Keratinocyte (primary cell): Measurements from ENCODE around the gene ATAD2B. TPM values are rescaled to one million over a fixed set of nuclear protein-coding genes. Genes with fewer than 3 reads are reported as not detected.

Experiments
- DNase-seq: peaks from one replicate; pipeline ENCODE4 v3.0.0-alpha.2; 2011; ENCODE audit warnings: low read depth, missing footprints, low spot score
- FAIRE-seq: peaks from 2 replicates; lab custom pipeline; 2011; peaks lifted over from hg19 to GRCh38; lab: Jason Lieb, UNC
- H2AFZ ChIP-seq: 2 replicates; pipeline ENCODE4 v1.6.0; 2012; ENCODE audit warnings: low read length, control low read depth, inconsistent platforms; ENCODE audit not compliant: control insufficient read depth
- H3K27ac ChIP-seq: 2 replicates; pipeline ENCODE4 v1.5.1; 2011; ENCODE audit warnings: low read length; ENCODE audit not compliant: control insufficient read depth, insufficient read depth
- H3K27me3 ChIP-seq: 3 replicates; pipeline ENCODE4 v1.6.0; 2011; ENCODE audit warnings: low read length; ENCODE audit not compliant: control insufficient read depth, insufficient read depth; ENCODE audit errors: extremely low read depth
- H3K36me3 ChIP-seq, 2 experiments: 2 replicates in 1 of 2; 3 replicates in 1 of 2; pipeline ENCODE4 v1.5.1; 2011; ENCODE audit warnings: low read length in 2 of 2, mild to moderate bottlenecking in 1 of 2; ENCODE audit not compliant: control insufficient read depth in 2 of 2, insufficient read depth in 2 of 2; ENCODE audit errors: extremely low read depth in 1 of 2
- H3K4me1 ChIP-seq: 3 replicates; pipeline ENCODE4 v1.5.1; 2011; ENCODE audit warnings: low read length; ENCODE audit not compliant: control insufficient read depth, insufficient read depth; ENCODE audit errors: extremely low read depth
- H3K4me2 ChIP-seq: 3 replicates; pipeline ENCODE4 v1.6.0; 2011; ENCODE audit warnings: low read depth, low read length; ENCODE audit not compliant: control insufficient read depth, insufficient read depth; ENCODE audit errors: extremely low read depth
- H3K4me3 ChIP-seq, 3 experiments: fragments of 200-600 bp in 1 of 3; sonication (generic) in 1 of 3; 2 replicates in 2 of 3; 3 replicates in 1 of 3; pipeline ENCODE4 v1.5.1; 2011 to 2016; ENCODE audit warnings: low read length in 3 of 3, mild to moderate bottlenecking in 3 of 3, control low read depth in 2 of 3, inconsistent platforms in 1 of 3, low read depth in 1 of 3, mixed read lengths in 1 of 3, mixed run types in 1 of 3, moderate library complexity in 1 of 3; ENCODE audit not compliant: control insufficient read depth in 2 of 3, insufficient read depth in 2 of 3; ENCODE audit errors: extremely low read depth in 1 of 3
- H3K79me2 ChIP-seq: 2 replicates; pipeline ENCODE4 v1.6.0; 2012; ENCODE audit warnings: low read length; ENCODE audit not compliant: control insufficient read depth, insufficient read depth
- H3K9ac ChIP-seq: 3 replicates; pipeline ENCODE4 v1.6.0; 2011; ENCODE audit warnings: low read length; ENCODE audit not compliant: control insufficient read depth, insufficient read depth; ENCODE audit errors: extremely low read depth
- H3K9me1 ChIP-seq: 3 replicates; pipeline ENCODE4 v1.6.0; 2011; ENCODE audit warnings: low read length; ENCODE audit not compliant: control insufficient read depth, insufficient read depth; ENCODE audit errors: extremely low read depth
- H3K9me3 ChIP-seq: 2 replicates; pipeline ENCODE4 v1.5.1; 2012; ENCODE audit warnings: low read depth, low read length; ENCODE audit not compliant: control insufficient read depth
- H4K20me1 ChIP-seq: 3 replicates; pipeline ENCODE4 v1.6.0; 2011; ENCODE audit warnings: low read length; ENCODE audit not compliant: control insufficient read depth, insufficient read depth; ENCODE audit errors: extremely low read depth
- CTCF ChIP-seq, 3 experiments: IDR thresholded peaks in 1 of 3; conservative IDR thresholded peaks in 1 of 3; optimal IDR thresholded peaks in 1 of 3; 2 replicates in 2 of 3; 3 replicates in 1 of 3; pipeline versions ENCODE3 to v1.5.1; 2011; ENCODE audit warnings: low read length in 3 of 3, mild to moderate bottlenecking in 3 of 3, moderate library complexity in 2 of 3, control low read depth in 1 of 3, inconsistent platforms in 1 of 3; ENCODE audit not compliant: insufficient read depth in 2 of 3; ENCODE audit errors: extremely low read depth in 1 of 3
- EZH2 ChIP-seq: IDR thresholded peaks from one replicate; pipeline ENCODE4 v1.6.1; 2012; ENCODE audit warnings: inconsistent platforms, mild to moderate bottlenecking, low read length, moderate library complexity
- dilution Hi-C: fragments of 300-500 bp; cut with MboI; formaldehyde crosslinking; loops from one replicate; pipeline ENCODE4 v1.7.0; 2020; ENCODE audit warnings: low sequenced_read_pairs; ENCODE audit not compliant: extremely low pct_ligation_motif_present
- polyA plus RNA-seq, 5 experiments: library from polyadenylated mRNA; depleted of rRNA in 3 of 5; stranded (reverse) in 3 of 5; stranded (forward) in 1 of 5; unstranded in 1 of 5; fragments of >200 nt; gene quantifications; 1 replicate in 1 of 5; 2 replicates in 3 of 5; 3 replicates in 1 of 5; pipeline versions ENCODE4 v1.2.1 to v1.2.3, GENCODE V29; 2011 to 2012; ENCODE audit warnings: missing spikeins in 2 of 5, low read depth in 1 of 5, low replicate concordance in 1 of 5

ATAD2B gene
- polyA plus RNA-seq, 1 donor (not counting 4 experiments of a cell fraction or from before 2014, with no cell fraction given) = 4.4 TPM

- peaks cover 2 to 11% of the 10 kb centered on the region in 2 experiments for H3K36me3 ChIP-seq
- no peaks in the 10 kb centered on the region for H3K27me3 ChIP-seq
- H3K9me1 ChIP-seq = no peaks in the 10 kb centered on the region
- H3K4me1 ChIP-seq = no peaks in the 10 kb centered on the region
- no peak overlapping the region for H3K4me3 ChIP-seq
- H3K27ac ChIP-seq = no peak overlapping the region
- no peak overlapping the region for H2AFZ ChIP-seq
- H3K9ac ChIP-seq = no peak overlapping the region
- no peaks in the 10 kb centered on the region for H4K20me1 ChIP-seq
- FAIRE-seq (no peak), DNase-seq (no peak)
- no peaks in the 10 kb centered on the region for H3K79me2 ChIP-seq
- no peak overlapping the region for H3K4me2 ChIP-seq
- TF ChIP-seq EZH2 (no peak), CTCF (optimal IDR thresholded peaks at IDR 0.05 in 1 of 3, IDR thresholded peaks at IDR 0.05 in 1 of 3, conservative IDR thresholded peaks at IDR 0.05 in 1 of 3; ENCODE audit: extremely low read depth in 1 of 3, insufficient read depth in 2 of 3, low read length in 3 of 3) (no peak)
- H3K9me3 ChIP-seq = no peaks in the 10 kb centered on the region
- dilution Hi-C loops = no loop called here
Measured at GRCh38 chr2:23867449-23867848, 59.5 kb downstream of the ATAD2B start.

- no peaks in the 10 kb centered on the region for H3K9me3 ChIP-seq
- no peaks in the 10 kb centered on the region for H3K79me2 ChIP-seq
- H3K27ac ChIP-seq = no peak overlapping the region
- H3K4me1 ChIP-seq = no peaks in the 10 kb centered on the region
- dilution Hi-C loops = no loop called here
- no peaks in the 10 kb centered on the region for H4K20me1 ChIP-seq
- no peak for TF ChIP-seq EZH2
- no peak for TF ChIP-seq CTCF (optimal IDR thresholded peaks at IDR 0.05 in 1 of 3, IDR thresholded peaks at IDR 0.05 in 1 of 3, conservative IDR thresholded peaks at IDR 0.05 in 1 of 3; ENCODE audit: extremely low read depth in 1 of 3, insufficient read depth in 2 of 3, low read length in 3 of 3)
- FAIRE-seq (no peak), DNase-seq (no peak)
- H3K9ac ChIP-seq = no peak overlapping the region
- H3K36me3 ChIP-seq = peaks cover 2 to 4% of the 10 kb centered on the region in 2 experiments
- H3K9me1 ChIP-seq = no peaks in the 10 kb centered on the region
- no peaks in the 10 kb centered on the region for H3K27me3 ChIP-seq
- H3K4me3 ChIP-seq = no peak overlapping the region
- H2AFZ ChIP-seq = no peak overlapping the region
- H3K4me2 ChIP-seq = no peak overlapping the region
Measured at GRCh38 chr2:23862716-23863426, 64.1 kb downstream of the ATAD2B start.
